K562 (cell line): ENCODE measurements around the gene DHX36. TPM values are rescaled to one million over a fixed set of nuclear protein-coding genes. Genes with fewer than 3 reads are reported as not detected.

Experiments
- ATAC-seq: fragments of 200-7000 bp; cut with Tn5 transposase; 3 replicates; pipeline ENCODE4 v1.9.1; 2020; ENCODE audit warnings: moderate library complexity
- BruUV-seq: library from RNA; stranded (reverse); fragments of 400-500 nt; replicated peaks from 2 replicates; lab custom pipeline; 2021; lab: Mats Ljungman, UMichigan
- CTCF ChIA-PET: fragments of 300-600 bp; formaldehyde crosslinking; extraction: SDS; loops from one replicate; lab custom pipeline; 2021; ENCODE audit warnings: low intra/inter-chr PET ratio; lab: Yijun Ruan, JAX
- POLR2A ChIA-PET: fragments of 300-600, 350-650 bp; sonication (Branson Sonifier 250); formaldehyde crosslinking; extraction: SDS; loops from one replicate; lab custom pipeline; 2021; ENCODE audit warnings: antibody characterized with exemption, inconsistent platforms; lab: Yijun Ruan, JAX
- DNase-seq, 4 experiments: peaks; one replicate each; pipeline versions ENCODE4 v3.0.0 to v3.0.0-alpha.2; 2011 to 2018; ENCODE audit warnings: low spot score in 3 of 4, mixed read lengths in 3 of 4; ENCODE audit errors: extremely low read depth in 1 of 4
- FAIRE-seq: peaks from 2 replicates; lab custom pipeline; 2011; peaks lifted over from hg19 to GRCh38; lab: Jason Lieb, UNC
- H2AFZ ChIP-seq: 2 replicates; pipeline ENCODE4 v1.6.0; 2011; ENCODE audit warnings: low read depth, low read length, control low read depth, inconsistent platforms
- H3K27ac ChIP-seq: fragments of 200-600 bp; 3 replicates; pipeline ENCODE4 v1.8.0; 2011; ENCODE audit warnings: low read depth, mild to moderate bottlenecking, control low read depth, inconsistent platforms, low read length, moderate library complexity, mixed read lengths; ENCODE audit errors: extremely low read depth
- H3K27me3 ChIP-seq, 2 experiments: fragments of 300-600 bp in 1 of 2; 2 replicates in 1 of 2; 3 replicates in 1 of 2; pipeline versions ENCODE4 v1.6.0 to v1.8.0; 2011; ENCODE audit warnings: inconsistent platforms in 2 of 2, low read length in 2 of 2, mild to moderate bottlenecking in 1 of 2, mixed read lengths in 1 of 2, moderate library complexity in 1 of 2; ENCODE audit not compliant: control insufficient read depth in 2 of 2, insufficient read depth in 2 of 2
- H3K36me3 ChIP-seq: fragments of 300-600 bp; 3 replicates; pipeline ENCODE4 v1.8.0; 2011; ENCODE audit warnings: mild to moderate bottlenecking, low read length, inconsistent platforms; ENCODE audit not compliant: control insufficient read depth, insufficient read depth
- H3K4me1 ChIP-seq, 2 experiments: fragments of 200-600 bp in 1 of 2; replicated peaks in 1 of 2; 2 replicates in 1 of 2; 3 replicates in 1 of 2; pipeline versions ENCODE4 v1.5.1 to v1.8.0; 2011; ENCODE audit warnings: inconsistent platforms in 2 of 2, low read length in 2 of 2, mild to moderate bottlenecking in 1 of 2, mixed read lengths in 1 of 2, moderate library complexity in 1 of 2; ENCODE audit not compliant: control insufficient read depth in 2 of 2, insufficient read depth in 2 of 2
- H3K4me2 ChIP-seq: 2 replicates; pipeline ENCODE4 v1.6.1; 2011; ENCODE audit warnings: low read length, control low read depth, inconsistent platforms, mixed read lengths; ENCODE audit not compliant: insufficient read depth
- H3K4me3 ChIP-seq: fragments of 200-600 bp; sonication (generic), shearing (Covaris generic); 2 replicates; pipeline ENCODE4 v1.5.1; 2016; ENCODE audit warnings: control low read depth, inconsistent platforms
- H3K79me2 ChIP-seq: fragments of 200-600 bp; 3 replicates; pipeline ENCODE4 v1.8.0; 2011; ENCODE audit warnings: low read length, inconsistent platforms; ENCODE audit not compliant: control insufficient read depth, insufficient read depth
- H3K9ac ChIP-seq, 2 experiments: 2 replicates each; pipeline versions ENCODE4 v1.6.0 to v1.6.1; 2011; ENCODE audit warnings: low read depth in 2 of 2, low read length in 2 of 2, control low read depth in 1 of 2, inconsistent platforms in 1 of 2, mild to moderate bottlenecking in 1 of 2, mixed read lengths in 1 of 2; ENCODE audit not compliant: insufficient read depth in 1 of 2
- H3K9me1 ChIP-seq: one replicate; pipeline ENCODE4 v1.6.0; 2011; ENCODE audit warnings: inconsistent platforms, mild to moderate bottlenecking, low read length, moderate library complexity; ENCODE audit not compliant: control insufficient read depth, insufficient read depth
- H3K9me3 ChIP-seq: replicated peaks from 2 replicates; pipeline ENCODE4 v1.5.1; 2011; ENCODE audit warnings: low read depth, low read length, inconsistent platforms; ENCODE audit not compliant: control insufficient read depth, insufficient read depth
- H4K20me1 ChIP-seq: replicated peaks from 2 replicates; pipeline ENCODE4 v1.6.1; 2011; ENCODE audit warnings: low read length, inconsistent platforms, mixed read lengths; ENCODE audit not compliant: control insufficient read depth, insufficient read depth
- CGGBP1 ChIP-seq: fragments of 250-450 bp; sonication (Bioruptor Pico); IDR thresholded peaks from 2 replicates; pipeline ENCODE4 v1.9.0; 2021; ENCODE audit warnings: mild to moderate bottlenecking
- ETS2 ChIP-seq: IDR thresholded peaks from 2 replicates; pipeline ENCODE4 v1.6.1; 2016; ENCODE audit warnings: borderline replicate concordance, missing genetic modification characterization, mild to moderate bottlenecking, moderate library complexity, missing compliant biosample characterization; ENCODE audit not compliant: poor library complexity, severe bottlenecking
- IRF9 ChIP-seq: fragments of 450-650 bp; IDR thresholded peaks from 2 replicates; pipeline ENCODE4 v1.6.1; 2016; ENCODE audit warnings: missing biosample characterization, missing genetic modification characterization
- KAT7 ChIP-seq: sonication (generic); formaldehyde crosslinking; IDR thresholded peaks from 2 replicates; pipeline ENCODE4 v1.8.0; 2022; ENCODE audit warnings: missing genetic modification reagents, mild to moderate bottlenecking, borderline replicate concordance
- MAFK ChIP-seq: IDR thresholded peaks from 2 replicates; pipeline ENCODE4 v1.6.1; 2011; ENCODE audit warnings: low read length, improper control_type of control experiment
- NR3C1 ChIP-seq: sonication (generic); formaldehyde crosslinking; IDR thresholded peaks from 2 replicates; pipeline ENCODE4 v1.8.1; 2022; ENCODE audit warnings: missing genetic modification reagents
- PHB2 ChIP-seq: fragments of 450-650 bp; IDR thresholded peaks from 2 replicates; pipeline ENCODE4 v1.6.1; 2017; ENCODE audit warnings: low read depth
- PKNOX1 ChIP-seq: fragments of 450-650 bp; IDR thresholded peaks from 2 replicates; pipeline ENCODE4 v1.6.1; 2016
- ZBTB17 ChIP-seq: fragments of 450-650 bp; formaldehyde crosslinking; IDR thresholded peaks from 2 replicates; pipeline ENCODE4 v1.4.0; 2020; ENCODE audit warnings: mild to moderate bottlenecking
- ZNF644 ChIP-seq: fragments of 200-800 bp; sonication (Bioruptor generic); IDR thresholded peaks from 2 replicates; pipeline ENCODE4 v1.6.1; 2016; ENCODE audit warnings: low read depth, missing genetic modification characterization, missing compliant biosample characterization
- WGBS: fragments of 100-300 bp; shearing (Covaris generic); methylation state at CpG from one replicate; pipeline ENCODE4 v1.1.6; 2016; ENCODE audit warnings: low coverage, mixed read lengths; ENCODE audit not compliant: insufficient coverage; ENCODE audit errors: missing lambda C conversion rate; 5-methylcytosine and 5-hydroxymethylcytosine counted together
- in situ Hi-C: fragments of 300-500 bp; cut with MboI; formaldehyde crosslinking; loops from 4 replicates; pipeline ENCODE4 v1.15.0; 2018; ENCODE audit warnings: inconsistent platforms, mixed read lengths
- intact Hi-C: fragments of 100-400 bp; cut with micrococcal nuclease; formaldehyde crosslinking; loops from 2 replicates; pipeline ENCODE4 v1.14.2; 2022
- polyA plus RNA-seq, 8 experiments: library from polyadenylated mRNA; depleted of rRNA in 4 of 8; stranded (reverse) in 5 of 8; unstranded in 3 of 8; fragments of >200 nt; fragmentation: Nextera tagmentation in 2 of 8; fragmentation: Illumina TruSeq in 1 of 8; extraction: Ambion mirVana in 2 of 8; extraction: Trizol in 1 of 8; gene quantifications; 2 replicates each; pipeline versions ENCODE4 v1.2.1 to v1.2.3, GENCODE V29; 2011 to 2014; ENCODE audit warnings: inconsistent platforms in 1 of 8, missing spikeins in 1 of 8
- total RNA-seq, 7 experiments: library from RNA; depleted of rRNA in 6 of 7; stranded (reverse); fragments of >200 nt in 6 of 7; fragmentation: Illumina TruSeq in 2 of 7; extraction: Trizol in 2 of 7; gene quantifications; 2 replicates each; pipeline versions ENCODE4 v1.2.1 to v1.2.3, GENCODE V29; 2011 to 2021; ENCODE audit warnings: low replicate concordance in 1 of 7

Gene DHX36
- total and polyA plus RNA-seq, 9 of the 15 experiments (the other 6 are each of a cell fraction or from before 2014, with no cell fraction given) = 44.3 to 98.7 (median 57.0) TPM

- no peaks in the 10 kb centered on the region for H3K9me1 ChIP-seq
- ATAC-seq (no peak), DNase-seq (no peak), FAIRE-seq (no peak)
- ChIA-PET CTCF (no interaction called here), POLR2A (no interaction called here)
- no peak overlapping the region for H3K9ac ChIP-seq
- no TSS peak for BruUV-seq
- no peaks in the 10 kb centered on the region; the same call in 1 of the 2 replicates for H3K9me3 ChIP-seq
- peaks cover 80% of the 10 kb centered on the region for H3K36me3 ChIP-seq
- TF ChIP-seq IRF9 (no peak), CGGBP1 (CRISPR knock-in tag) (no peak), PKNOX1 (no peak), KAT7 (CRISPR knock-in tag) (no peak), ETS2 (tag) (no peak), MAFK (no peak), ZNF644 (no peak), PHB2 (no peak), ZBTB17 (CRISPR knock-in tag) (no peak), NR3C1 (CRISPR knock-in tag) (no peak)
- no peak overlapping the region for H3K4me2 ChIP-seq
- intact Hi-C loops = no loop called here
- H3K27me3 ChIP-seq = no peaks in the 10 kb centered on the region
- H3K4me3 ChIP-seq = no peak overlapping the region
- H3K4me1 ChIP-seq = peaks cover 2 to 10% of the 10 kb centered on the region in 2 experiments; a peak in 3 of 5 replicates
- 91% methylated on average over 5 of the region's 5 CpGs for WGBS
- H3K27ac ChIP-seq = no peak overlapping the region
- in situ Hi-C loops = loop anchor here (25.0 kb wide), 1 partner anchor 1545 kb away; the partner anchor contains the start of genes GMPS and SLC33A1
- H4K20me1 ChIP-seq = no peaks in the 10 kb centered on the region; the same call in 1 of the 2 replicates
- H2AFZ ChIP-seq = no peak overlapping the region
- peaks cover 81% of the 10 kb centered on the region for H3K79me2 ChIP-seq
These were observed 7.1 kb downstream of the DHX36 start for GRCh38 chr3:154316974-154317767.
